ENCODE results near the gene SUSD6. TPM values are rescaled to one million over a fixed set of nuclear protein-coding genes. Genes with fewer than 3 reads are reported as not detected.
"Not testable (repeated sequence)": the region's sequence is repeated elsewhere in the genome, so short reads cannot be mapped to it uniquely, and the experiment has no call there.

The SUSD6 gene
- total RNA-seq, 1 donor, result 63.2 TPM

DNA sequence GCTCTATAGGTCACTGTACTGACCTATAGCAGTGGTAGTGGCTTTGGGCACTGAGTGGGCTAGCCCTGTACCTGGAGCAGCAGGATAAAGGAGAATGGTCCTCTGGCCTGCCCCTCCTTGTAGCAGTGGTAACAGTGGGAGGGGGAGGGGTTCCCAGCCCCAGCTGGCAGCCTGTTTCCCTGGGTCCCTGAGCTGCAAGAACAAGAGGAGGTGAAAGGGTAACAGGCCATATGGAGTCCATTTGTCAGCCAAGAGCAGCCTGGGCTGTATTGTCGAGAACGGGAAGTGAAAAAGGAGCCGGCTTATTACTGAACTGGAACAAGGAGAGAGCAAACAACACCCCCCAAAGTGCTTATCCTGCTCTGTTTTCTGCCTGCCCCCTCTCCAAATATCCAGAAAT is 81.7 kb downstream of the SUSD6 start:
- Histone ChIP-seq H3K27me3 (ENCODE audit: insufficient read depth, low read length) (no peaks in the 10 kb centered on the region), H3K4me3 (ENCODE audit: low read length) (no peak overlapping the region), H3K9me3 (ENCODE audit: low read depth, low read length) (no peaks in the 10 kb centered on the region), H3K4me1 (ENCODE audit: insufficient read depth, low read length) (peaks cover 72% of the 10 kb centered on the region)

DNA sequence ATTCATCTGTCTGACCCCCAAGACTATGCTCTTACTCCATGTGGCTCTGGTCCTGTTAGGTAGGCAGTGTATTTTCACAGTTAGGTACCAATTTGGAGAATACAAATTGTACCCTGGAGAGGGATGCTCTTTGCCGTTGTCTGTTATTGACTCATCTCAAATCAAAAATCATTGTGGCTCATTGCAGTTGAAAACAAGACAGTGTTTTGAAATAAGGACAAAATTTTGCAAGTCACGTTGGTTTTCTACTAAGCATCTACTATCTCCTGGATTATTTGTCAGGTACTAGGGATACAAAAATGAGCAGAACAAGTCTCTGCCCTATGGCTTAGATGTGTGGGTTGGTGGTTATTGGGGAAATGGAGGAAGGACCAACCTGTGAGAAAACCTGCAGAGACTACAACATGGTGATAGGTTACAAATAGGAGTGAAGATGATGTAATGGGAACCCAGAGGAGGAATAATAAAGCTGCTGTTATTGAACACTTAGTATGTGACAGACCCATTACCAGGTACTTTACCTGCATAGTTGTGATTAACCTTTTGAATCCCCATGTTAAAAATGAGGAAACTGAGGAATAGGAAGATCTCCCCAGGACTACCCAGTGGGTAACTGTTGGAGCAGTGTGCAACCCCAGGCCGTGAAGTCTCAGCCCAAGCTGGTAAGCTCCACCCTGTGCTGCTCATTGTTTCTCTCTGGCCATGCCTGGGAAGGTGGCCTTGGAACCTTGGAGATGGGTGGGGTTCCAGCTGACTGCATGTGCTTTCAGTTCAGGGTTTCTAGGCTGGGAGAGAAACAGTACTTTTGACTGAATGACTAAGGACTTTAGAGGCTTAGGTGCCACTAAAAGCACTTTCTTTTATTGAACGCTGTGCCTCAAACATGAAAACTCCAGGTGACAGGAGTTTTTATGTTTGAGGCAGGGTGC is 82.7 kb downstream of the SUSD6 start:
- peaks cover 80% of the 10 kb centered on the region for H3K4me1 ChIP-seq (ENCODE audit: insufficient read depth, low read length)
- no peak overlapping the region for H3K4me3 ChIP-seq (ENCODE audit: low read length)
- H3K9me3 ChIP-seq (ENCODE audit: low read depth, low read length), result no peaks in the 10 kb centered on the region
- no peaks in the 10 kb centered on the region for H3K27me3 ChIP-seq (ENCODE audit: insufficient read depth, low read length)

- Histone ChIP-seq H3K4me1 (ENCODE audit: insufficient read depth, low read length) (peaks cover 87% of the 10 kb centered on the region), H3K9me3 (ENCODE audit: low read depth, low read length) (no peaks in the 10 kb centered on the region), H3K27me3 (ENCODE audit: insufficient read depth, low read length) (no peaks in the 10 kb centered on the region), H3K4me3 (ENCODE audit: low read length) (no peak overlapping the region)
Measured at GRCh38 chr14:69694730-69695281, 83.4 kb downstream of the SUSD6 start.

GRCh38 chr14:69695322-69696203 is 84.2 kb downstream of the SUSD6 start:
- Histone ChIP-seq H3K27me3 (ENCODE audit: insufficient read depth, low read length) (no peaks in the 10 kb centered on the region), H3K4me3 (ENCODE audit: low read length) (no peak overlapping the region), H3K4me1 (ENCODE audit: insufficient read depth, low read length) (peaks cover 95% of the 10 kb centered on the region), H3K9me3 (ENCODE audit: low read depth, low read length) (no peaks in the 10 kb centered on the region)

DNA sequence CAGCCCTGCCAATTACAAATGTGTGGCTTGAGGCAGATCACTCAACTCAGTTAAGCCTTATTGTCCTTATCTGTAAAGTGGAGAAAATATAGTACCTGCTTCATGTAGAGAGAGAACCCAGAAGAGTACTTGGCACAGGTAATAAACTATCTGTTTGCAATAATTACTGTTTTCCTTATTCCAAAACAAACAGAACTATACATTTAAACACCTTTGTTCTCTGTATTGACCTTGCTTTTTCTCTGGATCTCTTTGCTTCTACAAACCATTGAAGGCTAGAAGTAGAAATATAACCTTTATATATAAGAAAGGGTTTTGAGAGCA is 84.8 kb downstream of the SUSD6 start:
- H3K27me3 ChIP-seq (ENCODE audit: insufficient read depth, low read length), result no peaks in the 10 kb centered on the region
- H3K4me1 ChIP-seq (ENCODE audit: insufficient read depth, low read length), result peaks cover 98% of the 10 kb centered on the region
- H3K4me3 ChIP-seq (ENCODE audit: low read length), result no peak overlapping the region
- H3K9me3 ChIP-seq (ENCODE audit: low read depth, low read length), result no peaks in the 10 kb centered on the region

DNA sequence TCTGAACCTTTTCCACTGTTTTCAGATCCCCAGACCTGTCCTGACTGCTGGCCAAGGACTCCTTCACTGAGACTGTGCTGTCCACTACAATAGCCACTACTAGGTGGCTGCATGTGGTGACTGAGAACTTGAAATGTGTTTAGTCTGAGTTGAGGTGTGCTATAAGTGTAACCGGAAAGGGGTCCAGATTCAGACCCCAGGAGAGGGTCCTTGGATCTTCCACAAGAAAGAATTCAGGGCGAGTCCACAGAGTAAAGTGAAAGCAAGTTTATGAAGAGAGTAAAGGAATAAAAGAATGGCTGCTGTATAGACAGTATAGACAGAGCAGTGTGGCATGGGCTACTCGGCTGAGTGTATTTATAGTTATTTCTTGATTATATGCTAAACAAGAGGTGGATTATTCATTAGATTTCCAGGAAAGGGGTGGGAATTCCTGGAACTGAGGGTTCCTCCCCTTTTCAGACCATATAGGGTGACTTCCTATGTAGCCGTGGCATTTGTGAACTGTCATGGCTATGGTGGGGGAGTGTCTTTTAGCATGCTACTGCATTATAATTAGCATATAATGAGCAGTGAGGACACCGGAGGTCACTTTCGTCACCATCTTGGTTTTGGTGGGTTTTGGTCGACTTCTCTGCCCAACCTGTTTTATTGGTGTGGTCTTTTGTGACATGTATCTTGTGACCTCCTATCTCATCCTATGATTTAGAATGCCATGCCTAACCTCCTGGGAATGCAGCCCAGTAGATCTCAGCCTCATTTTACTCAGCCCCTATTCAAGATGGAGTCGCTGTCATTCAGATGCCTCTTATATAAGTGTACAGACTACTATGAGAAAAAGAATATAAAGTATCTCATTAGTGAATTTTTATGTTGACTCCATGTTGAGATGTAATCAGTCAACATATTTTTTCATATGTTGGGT is 85.5 kb downstream of the SUSD6 start:
- no peaks in the 10 kb centered on the region for H3K27me3 ChIP-seq (ENCODE audit: insufficient read depth, low read length)
- H3K4me3 ChIP-seq (ENCODE audit: low read length), result no peak overlapping the region
- H3K9me3 ChIP-seq (ENCODE audit: low read depth, low read length), result no peaks in the 10 kb centered on the region
- H3K4me1 ChIP-seq (ENCODE audit: insufficient read depth, low read length), result peaks cover 98% of the 10 kb centered on the region

DNA sequence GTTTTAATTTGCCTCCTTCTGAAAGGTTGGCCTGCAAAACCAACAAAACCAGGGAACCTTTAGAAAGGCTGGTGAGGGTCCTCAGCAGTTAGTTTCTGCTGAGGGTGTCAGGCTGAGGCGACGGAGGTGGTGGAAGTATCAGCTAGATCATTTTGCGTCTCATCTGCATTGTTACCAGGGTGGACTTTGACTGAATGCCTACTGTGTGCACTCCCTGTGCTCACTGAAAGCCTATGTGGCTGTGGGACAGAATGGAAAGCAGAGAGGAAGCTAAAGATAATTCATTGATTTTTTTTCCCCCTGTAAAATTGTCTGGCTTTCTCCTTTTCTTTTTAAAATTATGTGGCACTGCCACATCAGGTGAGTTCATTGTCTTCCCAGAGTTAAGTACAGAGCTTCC is 87.2 kb downstream of the SUSD6 start:
- peaks cover 98% of the 10 kb centered on the region for H3K4me1 ChIP-seq (ENCODE audit: insufficient read depth, low read length)
- no peaks in the 10 kb centered on the region for H3K27me3 ChIP-seq (ENCODE audit: insufficient read depth, low read length)
- H3K9me3 ChIP-seq (ENCODE audit: low read depth, low read length), result no peaks in the 10 kb centered on the region
- H3K4me3 ChIP-seq (ENCODE audit: low read length), result no peak overlapping the region

DNA sequence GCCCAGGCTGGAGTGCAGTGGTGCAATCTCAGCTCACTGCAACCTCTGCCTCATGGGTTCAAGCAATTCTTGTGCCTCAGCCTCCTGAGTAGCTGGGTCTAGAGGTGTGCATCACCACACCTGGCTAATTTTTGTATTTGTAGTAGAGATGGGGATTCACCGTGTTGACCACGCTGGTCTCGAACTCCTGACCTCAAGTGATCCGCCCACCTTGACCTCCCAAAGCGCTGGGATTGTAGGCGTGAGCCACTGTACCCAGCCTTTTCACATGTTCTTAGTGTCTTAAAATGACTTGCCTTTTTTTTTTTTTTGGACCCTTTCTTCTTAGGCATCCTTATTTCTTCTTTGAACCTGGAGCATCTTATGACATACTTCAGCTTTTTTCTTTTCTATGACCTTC is 87.8 kb downstream of the SUSD6 start:
- not testable (repeated sequence) for H3K9me3 ChIP-seq (ENCODE audit: low read depth, low read length); H3K4me3 ChIP-seq (ENCODE audit: low read length); H3K27me3 ChIP-seq (ENCODE audit: insufficient read depth, low read length)
- H3K4me1 ChIP-seq (ENCODE audit: insufficient read depth, low read length), result peaks cover 98% of the 10 kb centered on the region

- Histone ChIP-seq H3K4me3 (ENCODE audit: low read length) (no peak overlapping the region), H3K27me3 (ENCODE audit: insufficient read depth, low read length) (no peaks in the 10 kb centered on the region), H3K4me1 (ENCODE audit: insufficient read depth, low read length) (peaks cover 98% of the 10 kb centered on the region), H3K9me3 (ENCODE audit: low read depth, low read length) (no peaks in the 10 kb centered on the region)
Measured at GRCh38 chr14:69699748-69700303, 88.4 kb downstream of the SUSD6 start.

GRCh38 chr14:69700575-69700974 is 89.2 kb downstream of the SUSD6 start:
- peaks cover 96% of the 10 kb centered on the region for H3K4me1 ChIP-seq (ENCODE audit: insufficient read depth, low read length)
- H3K9me3 ChIP-seq (ENCODE audit: low read depth, low read length), result no peaks in the 10 kb centered on the region
- H3K4me3 ChIP-seq (ENCODE audit: low read length), result no peak overlapping the region
- no peaks in the 10 kb centered on the region for H3K27me3 ChIP-seq (ENCODE audit: insufficient read depth, low read length)

DNA sequence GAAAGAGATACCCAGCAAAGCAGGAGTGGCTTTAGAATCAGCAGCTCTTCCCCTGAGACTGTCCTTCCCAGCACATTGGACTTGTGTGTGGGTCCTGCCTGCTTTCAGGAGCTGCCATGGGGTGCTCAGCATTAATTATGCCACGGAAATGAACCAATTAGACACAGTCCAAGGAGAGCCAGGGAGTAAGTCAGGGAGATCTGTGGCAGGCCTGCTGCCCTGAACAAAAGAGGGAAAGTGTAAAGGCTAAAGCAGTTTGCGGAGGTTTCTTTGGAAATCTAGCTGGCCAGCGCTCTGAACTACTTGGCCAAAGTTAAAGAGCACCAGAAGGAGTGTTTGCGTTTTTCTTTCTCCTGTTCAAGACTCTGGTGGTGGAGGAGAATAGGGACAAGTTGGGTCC is 89.9 kb downstream of the SUSD6 start:
- Histone ChIP-seq H3K9me3 (ENCODE audit: low read depth, low read length) (no peaks in the 10 kb centered on the region), H3K27me3 (ENCODE audit: insufficient read depth, low read length) (no peaks in the 10 kb centered on the region), H3K4me3 (ENCODE audit: low read length) (no peak overlapping the region), H3K4me1 (ENCODE audit: insufficient read depth, low read length) (peaks cover 91% of the 10 kb centered on the region)

DNA sequence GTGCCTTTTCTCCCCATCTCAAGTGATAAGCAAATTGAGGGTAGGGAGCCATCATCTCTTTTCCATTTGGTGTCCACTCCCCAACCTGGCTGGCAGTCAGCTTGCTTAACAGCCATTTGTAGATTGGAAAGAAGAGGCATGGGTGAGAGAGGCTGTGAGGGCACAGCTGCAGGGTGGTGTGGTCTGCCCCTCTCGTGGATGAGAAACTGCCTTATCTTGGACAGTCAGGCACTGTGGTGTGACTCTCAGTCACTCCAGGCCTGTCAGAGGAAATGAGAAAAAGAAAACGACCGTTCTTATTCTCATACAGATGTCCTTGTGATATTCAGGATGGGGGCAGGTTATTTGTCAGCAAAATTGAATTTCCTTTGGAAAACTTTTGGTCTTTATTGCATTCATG is 90.5 kb downstream of the SUSD6 start:
- Histone ChIP-seq H3K4me1 (ENCODE audit: insufficient read depth, low read length) (peaks cover 85% of the 10 kb centered on the region), H3K9me3 (ENCODE audit: low read depth, low read length) (no peaks in the 10 kb centered on the region), H3K27me3 (ENCODE audit: insufficient read depth, low read length) (no peaks in the 10 kb centered on the region), H3K4me3 (ENCODE audit: low read length) (no peak overlapping the region)

GRCh38 chr14:69703047-69704039 is 91.9 kb downstream of the SUSD6 start:
- no peaks in the 10 kb centered on the region for H3K27me3 ChIP-seq (ENCODE audit: insufficient read depth, low read length)
- no peaks in the 10 kb centered on the region for H3K9me3 ChIP-seq (ENCODE audit: low read depth, low read length)
- H3K4me1 ChIP-seq (ENCODE audit: insufficient read depth, low read length), result peaks cover 74% of the 10 kb centered on the region
- H3K4me3 ChIP-seq (ENCODE audit: low read length), result no peak overlapping the region
